ENCODE measurements around the gene NRIP1.
"Not testable (repeated sequence)": the region's sequence is repeated elsewhere in the genome, so short reads cannot be mapped to it uniquely, and the experiment has no call there.

Gene NRIP1

GRCh38 chr21:14947613-14948160, 117.1 kb downstream of the NRIP1 start:
- no peaks in the 10 kb centered on the region for H3K36me3 ChIP-seq (ENCODE audit: control insufficient read depth, insufficient read depth, low read length)
- TF ChIP-seq CTCF (IDR thresholded peaks at IDR 0.05; ENCODE audit: insufficient read depth, low read length, poor library complexity, severe bottlenecking), result no peak
- H3K4me3 ChIP-seq (replicated peaks; ENCODE audit: low read depth, low read length), result no peak overlapping the region
- H3K27me3 ChIP-seq (replicated peaks; ENCODE audit: control insufficient read depth, insufficient read depth, low read length), result no peaks in the 10 kb centered on the region
- DNase-seq (ENCODE audit: extremely low read depth, insufficient read length), result no peak

GRCh38 chr21:14945176-14945575, 119.6 kb downstream of the NRIP1 start:
- Histone ChIP-seq H3K4me3 (replicated peaks; ENCODE audit: low read depth, low read length) (no peak overlapping the region), H3K36me3 (ENCODE audit: control insufficient read depth, insufficient read depth, low read length) (no peaks in the 10 kb centered on the region), H3K27me3 (replicated peaks; ENCODE audit: control insufficient read depth, insufficient read depth, low read length) (no peaks in the 10 kb centered on the region)
- TF ChIP-seq CTCF (IDR thresholded peaks at IDR 0.05; ENCODE audit: insufficient read depth, low read length, poor library complexity, severe bottlenecking), result no peak
- DNase-seq (ENCODE audit: extremely low read depth, insufficient read length), result no peak

GRCh38 chr21:14943616-14944015, 121.2 kb downstream of the NRIP1 start:
- TF ChIP-seq CTCF (IDR thresholded peaks at IDR 0.05; ENCODE audit: insufficient read depth, low read length, poor library complexity, severe bottlenecking), result no peak
- no peak for DNase-seq (ENCODE audit: extremely low read depth, insufficient read length)

DNA sequence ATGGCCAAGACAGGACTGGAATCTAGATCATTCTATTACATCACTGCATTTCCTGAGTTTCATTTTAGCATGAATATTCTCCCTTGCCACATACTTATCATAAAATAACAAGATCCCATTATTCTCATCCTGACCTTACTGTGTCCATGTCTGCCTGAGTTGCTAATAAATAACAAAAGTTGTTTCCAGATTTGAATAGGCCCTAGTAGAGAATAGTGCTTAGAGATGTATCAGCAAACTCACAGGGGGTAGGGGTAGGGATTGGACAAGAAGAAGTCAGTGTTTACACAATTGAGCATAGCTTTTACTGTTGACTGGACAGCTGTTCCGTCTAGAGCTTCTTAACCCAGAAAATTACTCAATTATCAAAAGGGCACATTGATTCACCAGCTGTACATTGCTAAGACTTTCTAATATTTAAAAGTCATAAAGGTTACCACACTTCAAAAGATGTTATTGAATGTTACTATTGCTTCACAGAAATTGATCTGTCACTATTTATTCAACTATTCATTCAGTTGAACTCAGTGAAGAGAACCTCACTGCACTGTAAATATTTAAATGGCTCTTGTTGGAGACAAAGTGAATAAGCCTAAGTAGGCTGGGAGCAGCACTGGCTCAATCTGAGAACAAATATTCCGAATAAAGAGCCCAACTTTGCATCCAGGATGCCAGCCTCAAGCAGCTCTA, 121.9 kb downstream of the NRIP1 start:
- Histone ChIP-seq H3K4me3 (replicated peaks; ENCODE audit: low read depth, low read length) (no peak overlapping the region), H3K27me3 (replicated peaks; ENCODE audit: control insufficient read depth, insufficient read depth, low read length) (no peaks in the 10 kb centered on the region), H3K36me3 (ENCODE audit: control insufficient read depth, insufficient read depth, low read length) (no peaks in the 10 kb centered on the region)
- DNase-seq (ENCODE audit: extremely low read depth, insufficient read length), result no peak
- no peak for TF ChIP-seq CTCF (IDR thresholded peaks at IDR 0.05; ENCODE audit: insufficient read depth, low read length, poor library complexity, severe bottlenecking)

More at GRCh38 chr21:14943616-14944015, 121.2 kb downstream of the NRIP1 start:
- H3K36me3 ChIP-seq (ENCODE audit: control insufficient read depth, insufficient read depth, low read length), result no peaks in the 10 kb centered on the region
- no peak overlapping the region for H3K4me3 ChIP-seq (replicated peaks; ENCODE audit: low read depth, low read length)
- H3K27me3 ChIP-seq (replicated peaks; ENCODE audit: control insufficient read depth, insufficient read depth, low read length), result no peaks in the 10 kb centered on the region

DNA sequence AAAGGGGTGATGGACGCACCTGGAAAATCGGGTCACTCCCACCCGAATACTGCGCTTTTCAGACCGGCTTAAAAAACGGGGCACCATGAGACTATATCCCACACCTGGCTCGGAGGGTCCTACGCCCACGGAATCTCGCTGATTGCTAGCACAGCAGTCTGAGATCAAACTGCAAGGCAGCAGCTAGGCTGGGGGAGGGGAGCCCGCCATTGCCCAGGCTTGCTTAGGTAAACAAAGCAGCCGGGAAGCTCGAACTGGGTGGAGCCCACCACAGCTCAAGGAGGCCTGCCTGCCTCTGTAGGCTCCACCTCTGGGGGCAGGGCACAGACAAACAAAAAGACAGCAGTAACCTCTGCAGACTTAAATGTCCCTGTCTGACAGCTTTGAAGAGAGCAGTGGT, 137.5 kb downstream of the NRIP1 start:
- not testable (repeated sequence) for H3K27me3 ChIP-seq (replicated peaks; ENCODE audit: control insufficient read depth, insufficient read depth, low read length); H3K36me3 ChIP-seq (ENCODE audit: control insufficient read depth, insufficient read depth, low read length); DNase-seq (ENCODE audit: extremely low read depth, insufficient read length); H3K4me3 ChIP-seq (replicated peaks; ENCODE audit: low read depth, low read length)

DNA sequence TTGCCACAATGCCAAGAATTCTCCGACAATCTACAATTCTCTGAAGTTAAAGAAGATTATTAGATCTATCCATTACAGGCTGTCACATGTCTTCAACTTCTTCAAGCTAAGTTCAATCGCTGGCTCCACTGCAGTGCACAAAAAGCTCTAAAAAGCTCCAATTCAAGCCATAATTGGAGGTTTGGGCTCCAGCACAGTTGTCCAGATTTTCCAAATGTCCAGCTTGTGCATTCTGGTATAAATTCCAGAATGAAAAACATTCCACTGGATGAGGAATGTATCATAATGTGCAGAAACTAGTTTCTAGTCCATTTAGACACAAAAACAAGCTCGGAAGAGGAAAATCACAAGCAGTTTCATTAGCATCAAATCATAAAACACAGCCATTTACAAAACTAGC, 138.6 kb downstream of the NRIP1 start:
- Histone ChIP-seq H3K27me3 (replicated peaks; ENCODE audit: control insufficient read depth, insufficient read depth, low read length) (no peaks in the 10 kb centered on the region), H3K4me3 (replicated peaks; ENCODE audit: low read depth, low read length) (no peak overlapping the region), H3K36me3 (ENCODE audit: control insufficient read depth, insufficient read depth, low read length) (no peaks in the 10 kb centered on the region)
- no peak for DNase-seq (ENCODE audit: extremely low read depth, insufficient read length)
- no peak for TF ChIP-seq CTCF (IDR thresholded peaks at IDR 0.05; ENCODE audit: insufficient read depth, low read length, poor library complexity, severe bottlenecking)
